HG02642 (cell line): ENCODE results near the gene SCN2B.
"Not testable (repeated sequence)": the region's sequence is repeated elsewhere in the genome, so short reads cannot be mapped to it uniquely, and the experiment has no call there.

Experiments used
- ATAC-seq: cut with Tn5 transposase; IDR thresholded peaks from one replicate; pipeline ENCODE4 v1.9.1; 2021; ENCODE audit warnings: mild to moderate bottlenecking; ENCODE audit not compliant: unreplicated experiment, poor library complexity

SCN2B gene

GRCh38 chr11:118207079-118207478, 30.6 kb upstream of the SCN2B start:
- no peak for ATAC-seq

- no peak for ATAC-seq
These were observed 30.1 kb upstream of the SCN2B start for GRCh38 chr11:118206391-118207031.

- ATAC-seq: no peak
These were observed 29.4 kb upstream of the SCN2B start for GRCh38 chr11:118205606-118206378.

- ATAC-seq: no peak
These were observed 26.4 kb upstream of the SCN2B start for GRCh38 chr11:118202599-118203422.

- ATAC-seq: no peak
These were observed 25.5 kb upstream of the SCN2B start for GRCh38 chr11:118201966-118202365.

GRCh38 chr11:118200901-118201680, 24.7 kb upstream of the SCN2B start:
- ATAC-seq: no peak

- ATAC-seq: no peak
These were observed 24.1 kb upstream of the SCN2B start for GRCh38 chr11:118200497-118200896.

- ATAC-seq: no peak
These were observed 22.7 kb upstream of the SCN2B start for GRCh38 chr11:118199135-118199534.

GRCh38 chr11:118198370-118198769, 21.9 kb upstream of the SCN2B start:
- ATAC-seq: no peak

- no peak for ATAC-seq
These were observed 18.6 kb upstream of the SCN2B start for GRCh38 chr11:118194835-118195627.

GRCh38 chr11:118193910-118194566, 17.6 kb upstream of the SCN2B start:
- no peak for ATAC-seq

GRCh38 chr11:118192817-118193216, 16.4 kb upstream of the SCN2B start:
- ATAC-seq: not testable (repeated sequence)

GRCh38 chr11:118190942-118191506, 14.6 kb upstream of the SCN2B start:
- not testable (repeated sequence) for ATAC-seq

- ATAC-seq: no peak
These were observed 10.1 kb upstream of the SCN2B start for GRCh38 chr11:118186346-118187107.

GRCh38 chr11:118184784-118185579, 8.5 kb upstream of the SCN2B start:
- ATAC-seq: no peak

GRCh38 chr11:118183691-118184090, 7.3 kb upstream of the SCN2B start:
- ATAC-seq: not testable (repeated sequence)

GRCh38 chr11:118180300-118180703, 3.9 kb upstream of the SCN2B start:
- ATAC-seq: no peak
